IPS DF 6.9 (cell line): ENCODE measurements around the gene TUFT1.

Experiments
- DNase-seq: peaks from one replicate; pipeline ENCODE4 v3.0.0-alpha.2; 2013; ENCODE audit warnings: low read depth, low spot score
- H3K27ac ChIP-seq: one replicate; pipeline ENCODE4 v1.5.1; 2013; ENCODE audit warnings: low read length, control low read depth
- H3K27me3 ChIP-seq: 2 replicates; pipeline ENCODE4 v1.6.1; 2013; ENCODE audit warnings: mild to moderate bottlenecking, low read length; ENCODE audit not compliant: control insufficient read depth, insufficient read depth
- H3K36me3 ChIP-seq: 2 replicates; pipeline ENCODE4 v1.6.1; 2013; ENCODE audit warnings: low read length; ENCODE audit not compliant: control insufficient read depth, insufficient read depth
- H3K4me1 ChIP-seq: 2 replicates; pipeline ENCODE4 v1.6.1; 2013; ENCODE audit warnings: low read length; ENCODE audit not compliant: control insufficient read depth, insufficient read depth
- H3K4me3 ChIP-seq: 2 replicates; pipeline ENCODE4 v1.5.1; 2013; ENCODE audit warnings: mild to moderate bottlenecking, low read length
- H3K9me3 ChIP-seq: 2 replicates; pipeline ENCODE4 v1.6.1; 2013; ENCODE audit warnings: low read length, inconsistent platforms; ENCODE audit not compliant: control insufficient read depth, insufficient read depth
- whole genome bisulfite sequencing: extraction: QIAGEN DNeasy Blood & Tissue Kit; methylation state at CpG from one replicate; pipeline ENCODE4 v1.1.7; 2013; ENCODE audit warnings: mixed read lengths, missing lambda C conversion rate; ENCODE audit not compliant: insufficient read length, insufficient coverage; 5-methylcytosine and 5-hydroxymethylcytosine counted together

TUFT1 gene

GRCh38 chr1:151540021-151540981, at the start of gene TUFT1:
Gene TUFT1 (plus strand): TSS chr1:151540309. CDS start chr1:151540367, 58 bp downstream.
- Histone ChIP-seq H3K9me3 (no peaks in the 10 kb centered on the region), H3K36me3 (peaks cover 15% of the 10 kb centered on the region; the same call in 1 of the 2 replicates), H3K4me1 (no peaks in the 10 kb centered on the region), H3K27ac (no peak within 1 kb of the TSS), H3K4me3 (peak within 1 kb of the TSS; percentile 89), H3K27me3 (no peaks in the 10 kb centered on the region)
- no CpG with 5 or more reads among the region's 70 CpGs for WGBS
- no peak for DNase-seq

- H3K27ac ChIP-seq, result no peak overlapping the region
- DNase-seq, result no peak
- no peaks in the 10 kb centered on the region for H3K4me1 ChIP-seq
- no peaks in the 10 kb centered on the region for H3K27me3 ChIP-seq
- H3K36me3 ChIP-seq, result no peaks in the 10 kb centered on the region
- no peak overlapping the region for H3K4me3 ChIP-seq
- WGBS, result no CpG with 5 or more reads among the region's 5 CpGs
- H3K9me3 ChIP-seq, result no peaks in the 10 kb centered on the region
These were observed 48.5 kb upstream of the TUFT1 start for GRCh38 chr1:151491641-151492040.

- Histone ChIP-seq H3K4me3 (no peak overlapping the region), H3K4me1 (no peaks in the 10 kb centered on the region), H3K27ac (no peak overlapping the region), H3K9me3 (no peaks in the 10 kb centered on the region), H3K27me3 (no peaks in the 10 kb centered on the region), H3K36me3 (no peaks in the 10 kb centered on the region)
- DNase-seq, result no peak
- WGBS, result no CpG with 5 or more reads among the region's 1 CpG
These were observed 48.0 kb upstream of the TUFT1 start for GRCh38 chr1:151492120-151492519.

GRCh38 chr1:151493042-151493441, 47.1 kb upstream of the TUFT1 start:
- Histone ChIP-seq H3K9me3 (no peaks in the 10 kb centered on the region), H3K4me3 (no peak overlapping the region), H3K27me3 (no peaks in the 10 kb centered on the region), H3K36me3 (no peaks in the 10 kb centered on the region), H3K4me1 (no peaks in the 10 kb centered on the region), H3K27ac (no peak overlapping the region)
- DNase-seq, result no peak
- WGBS, result 100% methylated on average over 2 of the region's 3 CpGs

GRCh38 chr1:151494741-151495281, 45.3 kb upstream of the TUFT1 start:
- Histone ChIP-seq H3K4me1 (no peaks in the 10 kb centered on the region), H3K9me3 (no peaks in the 10 kb centered on the region), H3K4me3 (no peak overlapping the region), H3K36me3 (no peaks in the 10 kb centered on the region), H3K27ac (no peak overlapping the region), H3K27me3 (no peaks in the 10 kb centered on the region)
- WGBS, result no CpG with 5 or more reads among the region's 1 CpG
- DNase-seq, result no peak

GRCh38 chr1:151495316-151495715, 44.8 kb upstream of the TUFT1 start:
- Histone ChIP-seq H3K9me3 (no peaks in the 10 kb centered on the region), H3K27me3 (no peaks in the 10 kb centered on the region), H3K4me1 (no peaks in the 10 kb centered on the region), H3K36me3 (no peaks in the 10 kb centered on the region), H3K27ac (no peak overlapping the region), H3K4me3 (no peak overlapping the region)
- no CpG with 5 or more reads among the region's 1 CpG for WGBS
- no peak for DNase-seq

GRCh38 chr1:151499365-151499764, 40.7 kb upstream of the TUFT1 start:
- Histone ChIP-seq H3K36me3 (no peaks in the 10 kb centered on the region), H3K27ac (no peak overlapping the region), H3K9me3 (no peaks in the 10 kb centered on the region), H3K4me3 (no peak overlapping the region), H3K4me1 (no peaks in the 10 kb centered on the region), H3K27me3 (no peaks in the 10 kb centered on the region)
- no peak for DNase-seq
- WGBS, result no CpG with 5 or more reads among the region's 5 CpGs

GRCh38 chr1:151499930-151500329, 40.2 kb upstream of the TUFT1 start:
- Histone ChIP-seq H3K27ac (no peak overlapping the region), H3K36me3 (no peaks in the 10 kb centered on the region), H3K4me1 (no peaks in the 10 kb centered on the region), H3K4me3 (no peak overlapping the region), H3K9me3 (no peaks in the 10 kb centered on the region), H3K27me3 (no peaks in the 10 kb centered on the region)
- WGBS, result no CpG with 5 or more reads among the region's 1 CpG
- DNase-seq, result no peak

- H3K27ac ChIP-seq, result no peak overlapping the region
- no peak overlapping the region for H3K4me3 ChIP-seq
- no CpG with 5 or more reads among the region's 10 CpGs for WGBS
- H3K9me3 ChIP-seq, result no peaks in the 10 kb centered on the region
- H3K36me3 ChIP-seq, result no peaks in the 10 kb centered on the region
- no peak for DNase-seq
- no peaks in the 10 kb centered on the region for H3K4me1 ChIP-seq
- H3K27me3 ChIP-seq, result no peaks in the 10 kb centered on the region
These were observed 38.6 kb upstream of the TUFT1 start for GRCh38 chr1:151501474-151501873.

- DNase-seq, result no peak
- Histone ChIP-seq H3K27ac (no peak overlapping the region), H3K9me3 (no peaks in the 10 kb centered on the region), H3K36me3 (no peaks in the 10 kb centered on the region), H3K4me3 (no peak overlapping the region), H3K27me3 (no peaks in the 10 kb centered on the region), H3K4me1 (no peaks in the 10 kb centered on the region)
- no CpG with 5 or more reads among the region's 5 CpGs for WGBS
These were observed 37.9 kb upstream of the TUFT1 start for GRCh38 chr1:151502035-151502700.
